Suprapubic skin (tissue), 3 donors: Measurements from ENCODE around the gene ZMIZ2.
"Not testable (repeated sequence)": the region's sequence is repeated elsewhere in the genome, so short reads cannot be mapped to it uniquely, and the experiment has no call there.

Source experiments
- POLR2A ChIP-seq, 2 donors: fragments of 450-650 bp; IDR thresholded peaks; one replicate each; pipeline ENCODE4 v1.6.1; 2017; ENCODE audit warnings: antibody characterized with exemption in 2 of 2, mild to moderate bottlenecking in 2 of 2, moderate library complexity in 2 of 2
- TF ChIP-seq, protein P1 (sequence below), 2 donors: fragments of 200-600 bp in 1 of 2; fragments of 450-650 bp in 1 of 2; sonication (generic) in 1 of 2; IDR thresholded peaks; one replicate each; pipeline ENCODE4 v1.5.1; 2016 to 2019; ENCODE audit warnings: antibody characterized with exemption in 2 of 2, mild to moderate bottlenecking in 1 of 2, moderate library complexity in 1 of 2

DNA sequence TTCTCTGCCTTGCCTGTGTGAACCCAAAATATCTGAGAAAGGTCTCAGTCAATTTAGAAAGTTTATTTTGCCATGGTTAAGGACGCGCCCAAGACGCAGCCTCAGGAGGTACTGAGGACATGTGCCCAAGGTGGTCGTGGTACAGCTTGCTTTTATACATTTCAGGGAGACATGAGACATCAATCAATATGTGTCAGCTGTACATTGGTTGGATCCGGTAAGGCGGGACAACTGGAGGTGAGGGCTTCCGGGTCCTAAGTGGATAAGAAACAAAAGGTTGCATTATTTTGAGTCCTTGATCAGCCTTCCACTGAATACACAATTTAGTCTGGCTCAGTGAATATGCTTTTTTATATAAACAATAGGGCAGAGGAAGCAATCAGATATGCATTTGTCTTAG lies 22.4 kb upstream of the ZMIZ2 start:
- TF ChIP-seq, protein P1, sequence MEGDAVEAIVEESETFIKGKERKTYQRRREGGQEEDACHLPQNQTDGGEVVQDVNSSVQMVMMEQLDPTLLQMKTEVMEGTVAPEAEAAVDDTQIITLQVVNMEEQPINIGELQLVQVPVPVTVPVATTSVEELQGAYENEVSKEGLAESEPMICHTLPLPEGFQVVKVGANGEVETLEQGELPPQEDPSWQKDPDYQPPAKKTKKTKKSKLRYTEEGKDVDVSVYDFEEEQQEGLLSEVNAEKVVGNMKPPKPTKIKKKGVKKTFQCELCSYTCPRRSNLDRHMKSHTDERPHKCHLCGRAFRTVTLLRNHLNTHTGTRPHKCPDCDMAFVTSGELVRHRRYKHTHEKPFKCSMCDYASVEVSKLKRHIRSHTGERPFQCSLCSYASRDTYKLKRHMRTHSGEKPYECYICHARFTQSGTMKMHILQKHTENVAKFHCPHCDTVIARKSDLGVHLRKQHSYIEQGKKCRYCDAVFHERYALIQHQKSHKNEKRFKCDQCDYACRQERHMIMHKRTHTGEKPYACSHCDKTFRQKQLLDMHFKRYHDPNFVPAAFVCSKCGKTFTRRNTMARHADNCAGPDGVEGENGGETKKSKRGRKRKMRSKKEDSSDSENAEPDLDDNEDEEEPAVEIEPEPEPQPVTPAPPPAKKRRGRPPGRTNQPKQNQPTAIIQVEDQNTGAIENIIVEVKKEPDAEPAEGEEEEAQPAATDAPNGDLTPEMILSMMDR (IDR thresholded peaks at IDR 0.05): not testable (repeated sequence)
- TF ChIP-seq POLR2A (IDR thresholded peaks at IDR 0.05): not testable (repeated sequence)
